HepG2 (cell line): ENCODE measurements around the gene SCARF1. TPM values are rescaled to one million over a fixed set of nuclear protein-coding genes. Genes with fewer than 3 reads are reported as not detected.

Experiments used
- ELK4 ChIP-seq: sonication (generic); formaldehyde crosslinking; IDR thresholded peaks from 2 replicates; pipeline ENCODE4 v1.9.0; 2021; ENCODE audit warnings: missing genetic modification reagents, borderline replicate concordance
- GMEB1 ChIP-seq: sonication (generic); formaldehyde crosslinking; IDR thresholded peaks from 2 replicates; pipeline ENCODE4 v1.5.1; 2020; ENCODE audit warnings: missing genetic modification reagents, mild to moderate bottlenecking, borderline replicate concordance
- MAFK ChIP-seq, 2 experiments: IDR thresholded peaks in 1 of 2; conservative IDR thresholded peaks in 1 of 2; 2 replicates each; pipeline ENCODE4 v1.6.1; 2011; ENCODE audit warnings: improper control_type of control experiment in 2 of 2, low read length in 2 of 2
- MBD4 ChIP-seq: IDR thresholded peaks from 2 replicates; pipeline ENCODE4 v1.6.1; 2012; ENCODE audit warnings: low read length, inconsistent platforms, borderline replicate concordance
- NPAS2 ChIP-seq: sonication (generic); formaldehyde crosslinking; IDR thresholded peaks from 2 replicates; pipeline ENCODE4 v1.8.0; 2022; ENCODE audit warnings: mild to moderate bottlenecking, missing genetic modification reagents, borderline replicate concordance
- PHF21A ChIP-seq: sonication (generic); formaldehyde crosslinking; IDR thresholded peaks from 2 replicates; pipeline ENCODE4 v1.5.0; 2020; ENCODE audit warnings: mild to moderate bottlenecking, missing genetic modification reagents
- ZNF281 ChIP-seq: sonication (generic); formaldehyde crosslinking; IDR thresholded peaks from 2 replicates; pipeline ENCODE4 v1.4.0; 2020; ENCODE audit warnings: missing genetic modification reagents, borderline replicate concordance
- ZNF33B ChIP-seq: sonication (generic); formaldehyde crosslinking; IDR thresholded peaks from 2 replicates; pipeline ENCODE4 v1.5.1; 2020; ENCODE audit warnings: mild to moderate bottlenecking, missing genetic modification reagents
- ZNF660 ChIP-seq: sonication (generic); formaldehyde crosslinking; IDR thresholded peaks from 2 replicates; pipeline ENCODE4 v1.5.1; 2020; ENCODE audit warnings: mild to moderate bottlenecking, low read depth, missing genetic modification reagents, borderline replicate concordance
- polyA plus RNA-seq, 8 experiments: library from polyadenylated mRNA; depleted of rRNA in 3 of 8; stranded (reverse) in 7 of 8; unstranded in 1 of 8; fragments of >200 nt; fragmentation: Illumina TruSeq in 4 of 8; extraction: Trizol in 4 of 8; gene quantifications; 2 replicates each; pipeline versions ENCODE4 v1.2.1 to v1.2.3, GENCODE V29; 2011 to 2016; ENCODE audit warnings: low read depth in 4 of 8, missing spikeins in 1 of 8, mixed read lengths in 1 of 8; ENCODE audit not compliant: insufficient read depth in 1 of 8
- total RNA-seq, 5 experiments: library from RNA; depleted of rRNA; stranded (reverse); fragments of >200 nt; fragmentation: Illumina TruSeq; extraction: Trizol; gene quantifications; 2 replicates each; pipeline ENCODE4 v1.2.3, GENCODE V29; 2016; ENCODE audit warnings: low read depth in 1 of 5
- TF ChIP-seq, protein P1 (sequence below): sonication (generic); formaldehyde crosslinking; IDR thresholded peaks from 2 replicates; pipeline ENCODE4 v1.5.0; 2020; ENCODE audit warnings: missing genetic modification reagents
- TF ChIP-seq, protein P2 (sequence below): sonication (generic); formaldehyde crosslinking; IDR thresholded peaks from 2 replicates; pipeline ENCODE4 v1.4.0; 2020; ENCODE audit warnings: missing genetic modification reagents, borderline replicate concordance
- TF ChIP-seq, protein P3 (sequence below): sonication (generic); formaldehyde crosslinking; IDR thresholded peaks from 2 replicates; pipeline ENCODE4 v1.9.0; 2021; ENCODE audit warnings: missing genetic modification reagents, borderline replicate concordance

SCARF1 gene
- total and polyA plus RNA-seq, 2 of the 13 experiments (the other 11 are each of a cell fraction or from before 2014, with no cell fraction given): 0.24 to 0.71 TPM

DNA sequence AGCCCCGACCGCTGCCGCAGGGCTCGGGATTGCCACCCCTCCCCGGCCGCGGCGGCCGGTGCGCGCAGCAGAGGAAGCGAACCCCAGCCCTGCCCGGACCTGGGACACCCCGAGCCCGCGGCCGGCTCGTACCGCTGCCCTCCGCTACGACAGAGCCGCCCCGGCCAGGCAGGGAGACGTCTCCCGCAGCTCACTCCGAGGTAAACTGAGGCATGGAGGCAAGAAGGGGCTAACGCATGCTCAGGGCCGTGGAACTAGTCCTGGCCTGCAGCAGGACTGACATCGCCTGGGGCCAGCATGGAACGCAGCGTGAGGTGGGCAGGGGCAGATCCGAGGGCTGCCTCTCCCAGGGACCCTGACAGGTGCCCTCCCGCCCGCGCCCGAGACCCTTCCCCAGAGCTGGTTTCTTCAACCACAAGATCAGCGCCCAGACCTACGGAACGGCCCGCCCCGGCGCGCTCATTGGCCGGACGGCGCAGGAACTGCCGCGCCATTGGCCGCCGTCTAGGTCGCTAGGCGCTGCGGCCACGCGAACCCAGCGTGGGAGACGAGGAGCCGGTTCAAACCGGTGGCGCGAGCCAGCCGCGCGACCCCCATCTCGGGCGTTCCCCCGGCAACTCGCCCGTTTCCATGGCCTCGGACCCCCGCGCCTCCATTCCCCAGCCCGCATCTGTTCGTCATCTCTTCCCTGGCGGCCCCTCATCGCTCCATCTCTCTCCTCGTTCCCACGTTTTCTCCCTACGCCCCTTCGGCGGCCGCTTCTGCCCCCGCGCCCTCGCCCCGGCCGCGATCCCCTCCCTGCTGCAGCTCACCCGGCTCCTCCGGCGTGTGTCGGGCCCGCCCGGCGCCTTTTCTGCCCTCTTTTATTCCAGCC is 17.3 kb downstream of the SCARF1 start, which contains the start of gene SLC43A2 (continued):
- TF ChIP-seq ELK4 (CRISPR knock-in tag) (no peak), MAFK (conservative IDR thresholded peaks at IDR 0.05 in 1 of 2, IDR thresholded peaks at IDR 0.05 in 1 of 2; ENCODE audit: low read length in 2 of 2) (no peak), MBD4 (no peak), PHF21A (no peak), NPAS2 (CRISPR knock-in tag) (no peak), ZNF281 (CRISPR knock-in tag) (no peak), ZNF33B (peak; percentile 35; the same call in 1 of the 2 replicates), GMEB1 (CRISPR knock-in tag) (peak; percentile 47; the same call in 1 of the 2 replicates), ZNF660 (CRISPR knock-in tag) (no peak)
- TF ChIP-seq, protein P1, sequence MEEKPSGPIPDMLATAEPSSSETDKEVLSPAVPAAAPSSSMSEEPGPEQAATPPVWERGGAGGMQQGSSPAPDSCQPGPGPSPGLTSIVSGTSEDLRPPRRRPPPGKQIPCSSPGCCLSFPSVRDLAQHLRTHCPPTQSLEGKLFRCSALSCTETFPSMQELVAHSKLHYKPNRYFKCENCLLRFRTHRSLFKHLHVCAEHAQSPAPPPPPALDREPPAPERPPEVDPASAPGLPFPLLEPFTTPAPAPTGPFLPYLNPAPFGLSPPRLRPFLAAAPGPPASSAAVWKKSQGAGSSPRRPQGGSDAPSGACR (CRISPR knock-in tag): no peak
- TF ChIP-seq, protein P2, sequence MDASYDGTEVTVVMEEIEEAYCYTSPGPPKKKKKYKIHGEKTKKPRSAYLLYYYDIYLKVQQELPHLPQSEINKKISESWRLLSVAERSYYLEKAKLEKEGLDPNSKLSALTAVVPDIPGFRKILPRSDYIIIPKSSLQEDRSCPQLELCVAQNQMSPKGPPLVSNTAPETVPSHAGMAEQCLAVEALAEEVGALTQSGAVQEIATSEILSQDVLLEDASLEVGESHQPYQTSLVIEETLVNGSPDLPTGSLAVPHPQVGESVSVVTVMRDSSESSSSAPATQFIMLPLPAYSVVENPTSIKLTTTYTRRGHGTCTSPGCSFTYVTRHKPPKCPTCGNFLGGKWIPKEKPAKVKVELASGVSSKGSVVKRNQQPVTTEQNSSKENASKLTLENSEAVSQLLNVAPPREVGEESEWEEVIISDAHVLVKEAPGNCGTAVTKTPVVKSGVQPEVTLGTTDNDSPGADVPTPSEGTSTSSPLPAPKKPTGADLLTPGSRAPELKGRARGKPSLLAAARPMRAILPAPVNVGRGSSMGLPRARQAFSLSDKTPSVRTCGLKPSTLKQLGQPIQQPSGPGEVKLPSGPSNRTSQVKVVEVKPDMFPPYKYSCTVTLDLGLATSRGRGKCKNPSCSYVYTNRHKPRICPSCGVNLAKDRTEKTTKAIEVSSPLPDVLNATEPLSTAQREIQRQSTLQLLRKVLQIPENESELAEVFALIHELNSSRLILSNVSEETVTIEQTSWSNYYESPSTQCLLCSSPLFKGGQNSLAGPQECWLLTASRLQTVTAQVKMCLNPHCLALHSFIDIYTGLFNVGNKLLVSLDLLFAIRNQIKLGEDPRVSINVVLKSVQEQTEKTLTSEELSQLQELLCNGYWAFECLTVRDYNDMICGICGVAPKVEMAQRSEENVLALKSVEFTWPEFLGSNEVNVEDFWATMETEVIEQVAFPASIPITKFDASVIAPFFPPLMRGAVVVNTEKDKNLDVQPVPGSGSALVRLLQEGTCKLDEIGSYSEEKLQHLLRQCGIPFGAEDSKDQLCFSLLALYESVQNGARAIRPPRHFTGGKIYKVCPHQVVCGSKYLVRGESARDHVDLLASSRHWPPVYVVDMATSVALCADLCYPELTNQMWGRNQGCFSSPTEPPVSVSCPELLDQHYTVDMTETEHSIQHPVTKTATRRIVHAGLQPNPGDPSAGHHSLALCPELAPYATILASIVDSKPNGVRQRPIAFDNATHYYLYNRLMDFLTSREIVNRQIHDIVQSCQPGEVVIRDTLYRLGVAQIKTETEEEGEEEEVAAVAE (CRISPR knock-in tag): no peak
- TF ChIP-seq, protein P3, sequence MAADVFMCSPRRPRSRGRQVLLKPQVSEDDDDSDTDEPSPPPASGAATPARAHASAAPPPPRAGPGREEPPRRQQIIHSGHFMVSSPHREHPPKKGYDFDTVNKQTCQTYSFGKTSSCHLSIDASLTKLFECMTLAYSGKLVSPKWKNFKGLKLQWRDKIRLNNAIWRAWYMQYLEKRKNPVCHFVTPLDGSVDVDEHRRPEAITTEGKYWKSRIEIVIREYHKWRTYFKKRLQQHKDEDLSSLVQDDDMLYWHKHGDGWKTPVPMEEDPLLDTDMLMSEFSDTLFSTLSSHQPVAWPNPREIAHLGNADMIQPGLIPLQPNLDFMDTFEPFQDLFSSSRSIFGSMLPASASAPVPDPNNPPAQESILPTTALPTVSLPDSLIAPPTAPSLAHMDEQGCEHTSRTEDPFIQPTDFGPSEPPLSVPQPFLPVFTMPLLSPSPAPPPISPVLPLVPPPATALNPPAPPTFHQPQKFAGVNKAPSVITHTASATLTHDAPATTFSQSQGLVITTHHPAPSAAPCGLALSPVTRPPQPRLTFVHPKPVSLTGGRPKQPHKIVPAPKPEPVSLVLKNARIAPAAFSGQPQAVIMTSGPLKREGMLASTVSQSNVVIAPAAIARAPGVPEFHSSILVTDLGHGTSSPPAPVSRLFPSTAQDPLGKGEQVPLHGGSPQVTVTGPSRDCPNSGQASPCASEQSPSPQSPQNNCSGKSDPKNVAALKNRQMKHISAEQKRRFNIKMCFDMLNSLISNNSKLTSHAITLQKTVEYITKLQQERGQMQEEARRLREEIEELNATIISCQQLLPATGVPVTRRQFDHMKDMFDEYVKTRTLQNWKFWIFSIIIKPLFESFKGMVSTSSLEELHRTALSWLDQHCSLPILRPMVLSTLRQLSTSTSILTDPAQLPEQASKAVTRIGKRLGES (CRISPR knock-in tag): no peak
